ENCODE data around the gene PRICKLE2. TPM values are rescaled to one million over a fixed set of nuclear protein-coding genes. Genes with fewer than 3 reads are reported as not detected.

Gene PRICKLE2
- total RNA-seq, 1 experiment from 2014 or later = 9.6 TPM

- TF ChIP-seq CTCF (IDR thresholded peaks at IDR 0.05; ENCODE audit: unreplicated experiment) = no peak
- intact Hi-C loops (cut with micrococcal nuclease) = no loop called here
- Mint-ChIP-seq H3K27ac (ENCODE audit: low read depth, unreplicated experiment) (no peak overlapping the region), H3K27me3 (ENCODE audit: insufficient read depth, unreplicated experiment) (no peaks in the 10 kb centered on the region), H3K36me3 (ENCODE audit: insufficient read depth, unreplicated experiment) (peaks cover 5% of the 10 kb centered on the region), H3K9me3 (ENCODE audit: unreplicated experiment) (no peaks in the 10 kb centered on the region), H3K4me1 (ENCODE audit: insufficient read depth, unreplicated experiment) (peaks cover 23% of the 10 kb centered on the region), H3K4me3 (ENCODE audit: unreplicated experiment) (no peak overlapping the region)
- BruUV-seq (replicated peaks) = no TSS peak
- ChIA-PET CTCF (interaction anchor here (0.9 to 1.0 kb wide), 2 partner anchors 8 to 83 kb away, joined by 3 read pairs; no protein-coding TSS in a partner anchor), POLR2A (interaction anchor here (1.0 kb wide), 1 partner anchor 17 kb away, joined by 3 read pairs; no protein-coding TSS in a partner anchor)
- no peak for DNase-seq (ENCODE audit: unreplicated experiment)
These were observed 45.4 kb downstream of the PRICKLE2 start for GRCh38 chr3:64179860-64180259.

GRCh38 chr3:64179249-64179648, 46.0 kb downstream of the PRICKLE2 start:
- ChIA-PET POLR2A (interaction anchor here (1.0 kb wide), 1 partner anchor 16 kb away, joined by 3 read pairs; no protein-coding TSS in a partner anchor), CTCF (interaction anchor here (0.9 to 1.0 kb wide), 2 partner anchors 9 to 84 kb away, joined by 3 read pairs; no protein-coding TSS in a partner anchor)
- Mint-ChIP-seq H3K4me1 (ENCODE audit: insufficient read depth, unreplicated experiment) (peaks cover 20% of the 10 kb centered on the region), H3K36me3 (ENCODE audit: insufficient read depth, unreplicated experiment) (peaks cover 5% of the 10 kb centered on the region), H3K4me3 (ENCODE audit: unreplicated experiment) (no peak overlapping the region), H3K9me3 (ENCODE audit: unreplicated experiment) (no peaks in the 10 kb centered on the region), H3K27me3 (ENCODE audit: insufficient read depth, unreplicated experiment) (no peaks in the 10 kb centered on the region), H3K27ac (ENCODE audit: low read depth, unreplicated experiment) (peak overlapping the region; percentile 94)
- no peak for DNase-seq (ENCODE audit: unreplicated experiment)
- BruUV-seq (replicated peaks) = no TSS peak
- TF ChIP-seq CTCF (IDR thresholded peaks at IDR 0.05; ENCODE audit: unreplicated experiment) = no peak
- intact Hi-C loops (cut with micrococcal nuclease) = no loop called here

- Mint-ChIP-seq H3K4me1 (ENCODE audit: insufficient read depth, unreplicated experiment) (peaks cover 29% of the 10 kb centered on the region), H3K27me3 (ENCODE audit: insufficient read depth, unreplicated experiment) (no peaks in the 10 kb centered on the region), H3K36me3 (ENCODE audit: insufficient read depth, unreplicated experiment) (peaks cover 5% of the 10 kb centered on the region), H3K9me3 (ENCODE audit: unreplicated experiment) (no peaks in the 10 kb centered on the region), H3K27ac (ENCODE audit: low read depth, unreplicated experiment) (peak overlapping the region; percentile 94), H3K4me3 (ENCODE audit: unreplicated experiment) (no peak overlapping the region)
- TF ChIP-seq CTCF (IDR thresholded peaks at IDR 0.05; ENCODE audit: unreplicated experiment) = no peak
- no peak for DNase-seq (ENCODE audit: unreplicated experiment)
- intact Hi-C loops (cut with micrococcal nuclease) = no loop called here
- CTCF ChIA-PET = interaction anchor here (1.0 kb wide), 1 partner anchor 32 kb away, joined by 3 read pairs; no protein-coding TSS in a partner anchor
- POLR2A ChIA-PET = interaction anchor here (0.6 to 1.1 kb wide), 2 partner anchors 88 to 132 kb away, joined by 3 read pairs; no protein-coding TSS in a partner anchor
- no TSS peak for BruUV-seq (replicated peaks)
These were observed 46.8 kb downstream of the PRICKLE2 start for GRCh38 chr3:64178419-64178818.

GRCh38 chr3:64176461-64176996, 48.7 kb downstream of the PRICKLE2 start:
- POLR2A ChIA-PET = interaction anchor here (0.6 to 2.4 kb wide), 9 partner anchors 8 to 48 kb away, joined by 3 to 14 read pairs (median 4); no protein-coding TSS in a partner anchor
- no peak for TF ChIP-seq CTCF (IDR thresholded peaks at IDR 0.05; ENCODE audit: unreplicated experiment)
- peaks cover 24% of the 10 kb centered on the region for H3K4me1 Mint-ChIP-seq (ENCODE audit: insufficient read depth, unreplicated experiment)
- H3K4me3 Mint-ChIP-seq (ENCODE audit: unreplicated experiment) = peak overlapping the region; percentile 18
- no peaks in the 10 kb centered on the region for H3K27me3 Mint-ChIP-seq (ENCODE audit: insufficient read depth, unreplicated experiment)
- intact Hi-C loops (cut with micrococcal nuclease) = no loop called here
- peak overlapping the region; percentile 91 for H3K27ac Mint-ChIP-seq (ENCODE audit: low read depth, unreplicated experiment)
- peaks cover 5% of the 10 kb centered on the region for H3K36me3 Mint-ChIP-seq (ENCODE audit: insufficient read depth, unreplicated experiment)
- no TSS peak for BruUV-seq (replicated peaks)
- CTCF ChIA-PET = interaction anchor here (1.0 kb wide), 1 partner anchor 12 kb away, joined by 4 read pairs; no protein-coding TSS in a partner anchor
- DNase-seq (ENCODE audit: unreplicated experiment) = no peak
- no peaks in the 10 kb centered on the region for H3K9me3 Mint-ChIP-seq (ENCODE audit: unreplicated experiment)

Data from MCF 10A (cell line).